Neural progenitor cell (in vitro differentiated cells): ENCODE results near the gene RHOD. TPM values are rescaled to one million over a fixed set of nuclear protein-coding genes. Genes with fewer than 3 reads are reported as not detected.

Experiments
- DNase-seq: peaks from one replicate; pipeline ENCODE4 v3.0.0-alpha.2; 2016; ENCODE audit warnings: low spot score
- H2AFZ ChIP-seq: fragments of 200-600 bp; sonication (generic); replicated peaks from 2 replicates; pipeline ENCODE4 v1.6.1; 2016; ENCODE audit warnings: antibody characterized with exemption
- H3F3A ChIP-seq: fragments of 200-600 bp; sonication (generic); 2 replicates; pipeline ENCODE4 v1.6.1; 2016; ENCODE audit warnings: antibody characterized with exemption, low read depth
- H3K27ac ChIP-seq: fragments of 200-600 bp; sonication (generic); 2 replicates; pipeline ENCODE4 v1.5.1; 2016; ENCODE audit warnings: mild to moderate bottlenecking
- H3K27me3 ChIP-seq: fragments of 200-600 bp; sonication (generic); 2 replicates; pipeline ENCODE4 v1.6.1; 2016; ENCODE audit warnings: mild to moderate bottlenecking, moderate library complexity
- H3K36me3 ChIP-seq: fragments of 200-600 bp; sonication (generic); 2 replicates; pipeline ENCODE4 v1.5.1; 2016
- H3K4me1 ChIP-seq: fragments of 200-600 bp; sonication (generic); 2 replicates; pipeline ENCODE4 v1.6.1; 2016; ENCODE audit warnings: mixed run types
- H3K4me2 ChIP-seq: fragments of 200-600 bp; sonication (generic); 2 replicates; pipeline ENCODE4 v1.6.1; 2016
- H3K4me3 ChIP-seq: fragments of 200-600 bp; sonication (generic); 2 replicates; pipeline ENCODE4 v1.5.1; 2016
- H3K79me2 ChIP-seq: fragments of 200-600 bp; sonication (generic); 2 replicates; pipeline ENCODE4 v1.6.1; 2016; ENCODE audit warnings: low read depth
- H3K9ac ChIP-seq: fragments of 200-600 bp; sonication (generic); 2 replicates; pipeline ENCODE4 v1.6.1; 2016
- H3K9me3 ChIP-seq: fragments of 200-600 bp; sonication (generic); 2 replicates; pipeline ENCODE4 v1.5.1; 2016; ENCODE audit warnings: low read depth
- H4K20me1 ChIP-seq: fragments of 200-600 bp; sonication (generic); 2 replicates; pipeline ENCODE4 v1.6.1; 2016; ENCODE audit warnings: low read depth
- H3K27ac Mint-ChIP-seq: 3 replicates; pipeline ENCODE4 v1.8.0; 2021; ENCODE audit warnings: mixed read lengths
- H3K27me3 Mint-ChIP-seq: 2 replicates; pipeline ENCODE4 v1.8.0; 2022; ENCODE audit warnings: low read depth, mild to moderate bottlenecking, inconsistent platforms, moderate library complexity, mixed read lengths; ENCODE audit not compliant: insufficient read depth
- H3K36me3 Mint-ChIP-seq: 3 replicates; pipeline ENCODE4 v1.8.0; 2021; ENCODE audit warnings: mixed read lengths
- H3K4me1 Mint-ChIP-seq: 3 replicates; pipeline ENCODE4 v1.8.0; 2021; ENCODE audit warnings: mixed read lengths
- H3K4me3 Mint-ChIP-seq: 3 replicates; pipeline ENCODE4 v1.8.0; 2021; ENCODE audit warnings: mild to moderate bottlenecking, moderate library complexity, mixed read lengths
- H3K9me3 Mint-ChIP-seq: 3 replicates; pipeline ENCODE4 v1.8.0; 2020; ENCODE audit warnings: mixed read lengths
- EZH2 ChIP-seq: fragments of 200-600 bp; sonication (generic); IDR thresholded peaks from 2 replicates; pipeline ENCODE4 v1.6.1; 2017; ENCODE audit warnings: antibody characterized with exemption, mild to moderate bottlenecking, moderate library complexity
- EZH2phosphoT487 ChIP-seq: fragments of 200-600 bp; sonication (generic); IDR thresholded peaks from 2 replicates; pipeline ENCODE4 v1.6.1; 2017; ENCODE audit warnings: antibody characterized with exemption
- total RNA-seq: library from RNA; depleted of rRNA; stranded (reverse); fragments of >200 nt; gene quantifications from 2 replicates; pipeline ENCODE4 v1.2.3, GENCODE V29; 2015; ENCODE audit warnings: low replicate concordance
- TF ChIP-seq, protein P1 (sequence below): fragments of 200-600 bp; sonication (generic); IDR thresholded peaks from 2 replicates; pipeline ENCODE4 v1.5.1; 2017; ENCODE audit warnings: antibody characterized with exemption, mild to moderate bottlenecking

The RHOD gene
- total RNA-seq, 1 donor from 2014 or later: 6.6 TPM

DNA sequence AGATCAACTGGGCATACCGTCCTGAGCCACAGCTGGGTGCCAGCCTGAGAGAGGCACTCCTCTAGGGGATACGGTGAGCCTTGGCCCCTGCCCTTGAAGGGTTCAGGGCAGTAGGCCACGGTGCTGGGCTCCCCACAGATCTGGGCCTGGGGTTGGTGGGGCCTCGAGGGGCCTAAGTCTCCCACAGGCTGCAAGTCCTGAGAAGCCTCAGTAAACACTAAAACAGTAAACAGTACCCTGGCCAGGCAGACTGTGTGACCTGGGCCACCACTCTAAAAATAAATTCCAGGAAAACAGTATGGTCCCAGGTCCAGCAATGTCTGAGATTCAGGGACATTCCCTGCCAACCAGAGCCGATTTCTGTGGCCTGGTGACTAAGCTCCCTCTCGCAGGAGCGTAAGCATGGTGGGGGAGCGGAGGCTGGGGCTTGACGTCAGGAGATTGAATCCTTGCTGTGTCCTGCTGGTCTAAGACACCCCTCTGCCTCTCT, 2.3 kb upstream of the RHOD start:
- Histone ChIP-seq H4K20me1 (no peaks in the 10 kb centered on the region), H3F3A (peaks cover 26% of the 10 kb centered on the region), H3K4me1 (peaks cover 12% of the 10 kb centered on the region), H2AFZ (no peak overlapping the region), H3K9ac (no peak overlapping the region), H3K27ac (no peak overlapping the region), H3K36me3 (no peaks in the 10 kb centered on the region), H3K4me2 (no peak overlapping the region), H3K27me3 (peaks cover 23% of the 10 kb centered on the region), H3K4me3 (no peak overlapping the region), H3K79me2 (no peaks in the 10 kb centered on the region), H3K9me3 (no peaks in the 10 kb centered on the region)
- Mint-ChIP-seq H3K27me3 (peaks cover 2% of the 10 kb centered on the region), H3K36me3 (no peaks in the 10 kb centered on the region), H3K9me3 (no peaks in the 10 kb centered on the region), H3K4me3 (no peak overlapping the region), H3K4me1 (peaks cover 26% of the 10 kb centered on the region), H3K27ac (peak overlapping the region; percentile 80)
- DNase-seq: no peak
- TF ChIP-seq, protein P1, sequence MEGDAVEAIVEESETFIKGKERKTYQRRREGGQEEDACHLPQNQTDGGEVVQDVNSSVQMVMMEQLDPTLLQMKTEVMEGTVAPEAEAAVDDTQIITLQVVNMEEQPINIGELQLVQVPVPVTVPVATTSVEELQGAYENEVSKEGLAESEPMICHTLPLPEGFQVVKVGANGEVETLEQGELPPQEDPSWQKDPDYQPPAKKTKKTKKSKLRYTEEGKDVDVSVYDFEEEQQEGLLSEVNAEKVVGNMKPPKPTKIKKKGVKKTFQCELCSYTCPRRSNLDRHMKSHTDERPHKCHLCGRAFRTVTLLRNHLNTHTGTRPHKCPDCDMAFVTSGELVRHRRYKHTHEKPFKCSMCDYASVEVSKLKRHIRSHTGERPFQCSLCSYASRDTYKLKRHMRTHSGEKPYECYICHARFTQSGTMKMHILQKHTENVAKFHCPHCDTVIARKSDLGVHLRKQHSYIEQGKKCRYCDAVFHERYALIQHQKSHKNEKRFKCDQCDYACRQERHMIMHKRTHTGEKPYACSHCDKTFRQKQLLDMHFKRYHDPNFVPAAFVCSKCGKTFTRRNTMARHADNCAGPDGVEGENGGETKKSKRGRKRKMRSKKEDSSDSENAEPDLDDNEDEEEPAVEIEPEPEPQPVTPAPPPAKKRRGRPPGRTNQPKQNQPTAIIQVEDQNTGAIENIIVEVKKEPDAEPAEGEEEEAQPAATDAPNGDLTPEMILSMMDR: no peak
- no peak for TF ChIP-seq EZH2phosphoT487
- TF ChIP-seq EZH2: no peak

DNA sequence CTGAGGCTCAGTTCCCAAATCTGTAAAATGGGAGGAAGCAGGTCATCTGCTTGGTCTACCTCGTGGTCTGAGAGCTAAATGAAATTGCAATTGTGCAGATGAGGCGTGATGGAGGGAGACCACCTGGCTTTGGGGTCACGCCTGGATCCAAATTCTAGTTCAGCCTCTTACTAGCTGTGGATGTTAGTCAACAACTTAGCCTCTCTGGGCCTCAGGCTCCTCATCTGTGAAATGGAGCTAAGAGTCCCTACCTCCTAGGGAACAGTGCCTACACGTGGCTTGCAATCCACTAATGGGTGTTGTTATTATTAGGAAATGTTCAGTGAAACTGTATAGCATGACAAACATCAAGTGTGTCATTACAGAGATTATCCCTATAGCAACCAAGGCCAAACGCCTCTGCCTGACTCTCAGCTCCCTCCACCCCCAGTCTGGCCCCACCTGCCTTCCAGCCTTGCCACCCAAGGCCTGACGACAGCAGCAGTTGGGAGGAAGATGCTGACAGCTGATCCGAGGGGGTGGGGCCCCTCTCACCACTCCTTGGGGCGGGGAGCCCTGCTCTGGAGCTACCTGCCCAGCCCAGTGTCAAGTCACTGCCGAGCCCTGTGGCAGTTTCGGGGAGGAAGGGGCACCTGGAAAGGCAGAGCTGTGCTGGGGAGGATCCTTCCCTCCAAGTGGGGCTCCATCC, 1.7 kb upstream of the RHOD start:
- no peaks in the 10 kb centered on the region for H3K9me3 ChIP-seq
- no peaks in the 10 kb centered on the region for H3K36me3 ChIP-seq
- H3K27me3 Mint-ChIP-seq: peaks cover 2% of the 10 kb centered on the region
- H3K9me3 Mint-ChIP-seq: no peaks in the 10 kb centered on the region
- no peak overlapping the region for H3K27ac ChIP-seq
- H3F3A ChIP-seq: peaks cover 26% of the 10 kb centered on the region
- no peak overlapping the region for H3K4me3 Mint-ChIP-seq
- no peak overlapping the region for H3K4me3 ChIP-seq
- no peak for DNase-seq
- peaks cover 12% of the 10 kb centered on the region for H3K4me1 ChIP-seq
- TF ChIP-seq EZH2phosphoT487 (no peak), EZH2 (no peak)
- TF ChIP-seq, protein P1: no peak
- H3K4me1 Mint-ChIP-seq: peaks cover 26% of the 10 kb centered on the region
- H2AFZ ChIP-seq: no peak overlapping the region
- H3K36me3 Mint-ChIP-seq: no peaks in the 10 kb centered on the region
- H3K79me2 ChIP-seq: no peaks in the 10 kb centered on the region
- H3K27me3 ChIP-seq: peaks cover 23% of the 10 kb centered on the region
- H3K27ac Mint-ChIP-seq: no peak overlapping the region
- H3K9ac ChIP-seq: no peak overlapping the region
- H4K20me1 ChIP-seq: no peaks in the 10 kb centered on the region
- peak overlapping the region; percentile 23 for H3K4me2 ChIP-seq

- Histone ChIP-seq H3K4me1 (peaks cover 12% of the 10 kb centered on the region), H3K36me3 (no peaks in the 10 kb centered on the region), H4K20me1 (no peaks in the 10 kb centered on the region), H3K27ac (no peak overlapping the region), H3K4me3 (peak overlapping the region; percentile 56), H3F3A (peaks cover 26% of the 10 kb centered on the region), H3K9ac (no peak overlapping the region), H3K79me2 (no peaks in the 10 kb centered on the region), H3K4me2 (peak overlapping the region; percentile 90), H3K9me3 (no peaks in the 10 kb centered on the region), H2AFZ (no peak overlapping the region), H3K27me3 (peaks cover 23% of the 10 kb centered on the region)
- H3K36me3 Mint-ChIP-seq: no peaks in the 10 kb centered on the region
- H3K4me1 Mint-ChIP-seq: peaks cover 26% of the 10 kb centered on the region
- peak; percentile 22 for DNase-seq
- peaks cover 2% of the 10 kb centered on the region for H3K27me3 Mint-ChIP-seq
- TF ChIP-seq, protein P1: no peak
- no peak for TF ChIP-seq EZH2
- no peak for TF ChIP-seq EZH2phosphoT487
- peak overlapping the region; percentile 41 for H3K4me3 Mint-ChIP-seq
- H3K27ac Mint-ChIP-seq: peak overlapping the region; percentile 28
- H3K9me3 Mint-ChIP-seq: no peaks in the 10 kb centered on the region
Observed at GRCh38 chr11:67055812-67056211, 835 bp upstream of the RHOD start.
